Cardiac muscle cell (in vitro differentiated cells and primary cell): ENCODE data around the gene BPIFB6. TPM values are rescaled to one million over a fixed set of nuclear protein-coding genes. Genes with fewer than 3 reads are reported as not detected.
A peak's percentile ranks its signal among the peaks of the same experiment; 100 is the strongest.

Source experiments
- DNase-seq, 2 donors: peaks; one replicate each; pipeline versions ENCODE4 v3.0.0 to v3.0.0-alpha.2; 2010 to 2017; ENCODE audit warnings: low read depth in 1 of 2, low spot score in 1 of 2
- H3K27ac ChIP-seq: fragments of 200-600 bp; sonication (generic); 2 replicates; pipeline ENCODE4 v1.5.1; 2016
- H3K27me3 ChIP-seq: fragments of 200-600 bp; sonication (generic); 2 replicates; pipeline ENCODE4 v1.6.0; 2016; ENCODE audit warnings: control low read depth
- H3K36me3 ChIP-seq: fragments of 200-600 bp; sonication (generic); 2 replicates; pipeline ENCODE4 v1.5.1; 2016; ENCODE audit warnings: control low read depth
- H3K4me1 ChIP-seq: fragments of 200-600 bp; sonication (generic); 2 replicates; pipeline ENCODE4 v1.8.1; 2017; ENCODE audit warnings: low read depth, mild to moderate bottlenecking, mixed run types
- H3K4me3 ChIP-seq: fragments of 200-600 bp; sonication (generic); 2 replicates; pipeline ENCODE4 v1.5.1; 2016; ENCODE audit warnings: mild to moderate bottlenecking
- H3K9me3 ChIP-seq: fragments of 200-600 bp; sonication (generic); 2 replicates; pipeline ENCODE4 v1.5.1; 2017; ENCODE audit warnings: low read depth, mild to moderate bottlenecking, control low read depth
- polyA plus RNA-seq: library from polyadenylated mRNA; unstranded; fragments of >200 nt; fragmentation: Nextera tagmentation; extraction: Ambion mirVana; gene quantifications from 2 replicates; pipeline ENCODE4 v1.2.1, GENCODE V29; 2016
- total RNA-seq: library from RNA; depleted of rRNA; stranded (reverse); fragments of >200 nt; gene quantifications from 2 replicates; pipeline ENCODE4 v1.2.3, GENCODE V29; 2016
- TF ChIP-seq, protein P1 (sequence below): IDR thresholded peaks from 2 replicates; pipeline ENCODE4 v1.5.1; 2012; ENCODE audit warnings: low read depth, mild to moderate bottlenecking, low read length

Gene BPIFB6
- total and polyA plus RNA-seq, 2 experiments from 2014 or later = not detected

DNA sequence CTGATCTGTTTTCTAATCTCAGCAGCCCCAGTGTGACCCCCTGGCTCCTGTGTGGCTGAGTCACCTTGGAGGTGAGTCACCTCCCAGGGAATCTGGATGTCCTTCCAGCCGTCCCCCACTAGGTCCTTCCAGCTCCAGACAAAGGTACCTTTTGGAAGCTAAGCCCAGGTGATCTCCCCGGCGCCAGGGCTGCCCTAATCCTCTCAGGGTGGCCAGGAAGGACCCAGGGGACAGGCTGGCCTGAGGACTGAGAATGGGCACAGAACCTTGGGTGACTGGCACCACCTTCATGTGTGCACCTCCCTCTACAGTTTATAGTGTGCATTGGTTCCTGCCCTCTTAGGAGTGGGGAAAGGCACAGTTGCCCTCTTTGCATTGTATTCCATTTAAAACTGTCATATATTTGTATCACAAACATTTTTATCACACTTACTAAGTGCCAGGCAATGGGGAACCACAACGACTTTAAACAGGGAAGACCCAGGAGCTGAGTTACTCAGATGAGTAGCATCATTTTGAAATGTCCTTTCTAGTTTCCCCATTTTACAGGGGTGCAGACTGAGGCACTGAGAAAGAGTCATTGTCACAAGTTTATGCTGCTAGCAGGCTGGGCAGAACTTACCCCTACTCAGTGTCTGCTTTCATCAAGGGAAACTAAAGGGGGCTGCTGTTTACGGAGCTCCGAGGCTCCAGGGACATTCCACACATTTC, 45.4 kb downstream of the BPIFB6 start:
- Histone ChIP-seq H3K36me3 (no peaks in the 10 kb centered on the region), H3K4me1 (no peaks in the 10 kb centered on the region), H3K27me3 (peaks cover 3% of the 10 kb centered on the region), H3K4me3 (no peak overlapping the region), H3K9me3 (no peaks in the 10 kb centered on the region), H3K27ac (no peak overlapping the region)
- TF ChIP-seq, protein P1, sequence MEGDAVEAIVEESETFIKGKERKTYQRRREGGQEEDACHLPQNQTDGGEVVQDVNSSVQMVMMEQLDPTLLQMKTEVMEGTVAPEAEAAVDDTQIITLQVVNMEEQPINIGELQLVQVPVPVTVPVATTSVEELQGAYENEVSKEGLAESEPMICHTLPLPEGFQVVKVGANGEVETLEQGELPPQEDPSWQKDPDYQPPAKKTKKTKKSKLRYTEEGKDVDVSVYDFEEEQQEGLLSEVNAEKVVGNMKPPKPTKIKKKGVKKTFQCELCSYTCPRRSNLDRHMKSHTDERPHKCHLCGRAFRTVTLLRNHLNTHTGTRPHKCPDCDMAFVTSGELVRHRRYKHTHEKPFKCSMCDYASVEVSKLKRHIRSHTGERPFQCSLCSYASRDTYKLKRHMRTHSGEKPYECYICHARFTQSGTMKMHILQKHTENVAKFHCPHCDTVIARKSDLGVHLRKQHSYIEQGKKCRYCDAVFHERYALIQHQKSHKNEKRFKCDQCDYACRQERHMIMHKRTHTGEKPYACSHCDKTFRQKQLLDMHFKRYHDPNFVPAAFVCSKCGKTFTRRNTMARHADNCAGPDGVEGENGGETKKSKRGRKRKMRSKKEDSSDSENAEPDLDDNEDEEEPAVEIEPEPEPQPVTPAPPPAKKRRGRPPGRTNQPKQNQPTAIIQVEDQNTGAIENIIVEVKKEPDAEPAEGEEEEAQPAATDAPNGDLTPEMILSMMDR = peak; percentile 49
- DNase-seq = no peak

DNA sequence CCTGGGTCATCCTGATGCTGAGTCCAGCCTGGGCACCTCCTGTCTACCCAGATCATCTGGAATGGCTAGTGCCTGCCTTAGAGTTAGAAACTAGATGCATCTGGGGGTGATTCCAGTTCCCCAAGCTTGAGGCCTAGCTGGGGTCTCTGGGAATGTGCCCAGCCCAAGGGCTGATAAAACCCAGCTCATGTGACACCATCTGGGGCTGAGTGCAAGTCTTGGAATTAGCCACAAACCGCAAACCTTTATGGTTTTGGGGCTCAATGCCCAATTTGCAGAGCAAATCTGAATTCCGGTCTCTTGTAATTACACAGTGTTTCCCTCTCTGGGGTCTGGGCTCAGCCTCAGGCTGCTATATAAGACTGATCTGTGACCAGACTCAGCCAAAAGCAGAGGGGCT, 47.8 kb downstream of the BPIFB6 start, which contains the start of gene BPIFB4:
Gene BPIFB4 (plus strand): TSS at position 385 of the 400 bp plus-strand sequence. CDS start 1,884 bp downstream, outside the sequence.
- Histone ChIP-seq H3K4me3 (no peak within 1 kb of the TSS), H3K4me1 (no peaks in the 10 kb centered on the region), H3K27ac (no peak within 1 kb of the TSS), H3K27me3 (peaks cover 3% of the 10 kb centered on the region), H3K9me3 (no peaks in the 10 kb centered on the region), H3K36me3 (no peaks in the 10 kb centered on the region)
- TF ChIP-seq, protein P1 = no peak
- DNase-seq = peak in 1 of 2 donors; percentile 92

DNA sequence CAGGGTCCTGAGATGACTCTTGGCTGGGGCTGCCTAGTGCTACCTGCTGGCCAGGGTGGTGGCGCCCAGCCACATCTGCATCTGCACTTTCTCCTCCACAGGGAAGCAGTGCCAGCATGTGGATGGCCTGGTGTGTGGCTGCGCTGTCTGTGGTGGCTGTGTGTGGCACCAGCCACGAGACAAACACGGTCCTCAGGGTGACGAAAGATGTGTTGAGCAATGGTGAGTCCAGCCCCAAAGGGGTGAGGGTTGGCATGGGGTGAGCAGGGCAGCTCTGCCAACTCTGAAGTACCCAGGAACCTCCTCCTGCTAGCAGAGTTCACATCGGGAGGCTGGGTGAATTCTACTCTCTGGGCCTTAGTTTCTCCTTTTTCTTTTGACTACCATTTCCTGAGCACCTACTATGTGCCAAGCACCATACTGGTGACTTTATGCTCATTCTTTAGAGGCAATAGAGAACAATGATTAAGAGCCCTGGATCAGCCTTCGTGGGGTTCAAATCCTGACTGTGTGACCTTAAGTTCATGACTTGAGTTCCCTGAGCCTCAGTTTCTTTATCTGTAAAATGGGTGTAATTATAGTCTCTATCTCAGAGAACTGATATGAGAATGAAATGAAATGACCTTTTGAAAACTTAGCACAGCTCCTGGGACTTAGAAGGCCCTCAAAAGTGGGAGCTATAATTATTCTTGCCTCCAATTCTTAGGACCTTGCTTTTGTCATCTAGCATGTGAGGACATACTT, 50.1 kb downstream of the BPIFB6 start:
- no peak for DNase-seq
- Histone ChIP-seq H3K36me3 (no peaks in the 10 kb centered on the region), H3K4me1 (no peaks in the 10 kb centered on the region), H3K27ac (no peak overlapping the region), H3K4me3 (no peak overlapping the region), H3K27me3 (no peaks in the 10 kb centered on the region), H3K9me3 (no peaks in the 10 kb centered on the region)
- TF ChIP-seq, protein P1 = no peak

DNA sequence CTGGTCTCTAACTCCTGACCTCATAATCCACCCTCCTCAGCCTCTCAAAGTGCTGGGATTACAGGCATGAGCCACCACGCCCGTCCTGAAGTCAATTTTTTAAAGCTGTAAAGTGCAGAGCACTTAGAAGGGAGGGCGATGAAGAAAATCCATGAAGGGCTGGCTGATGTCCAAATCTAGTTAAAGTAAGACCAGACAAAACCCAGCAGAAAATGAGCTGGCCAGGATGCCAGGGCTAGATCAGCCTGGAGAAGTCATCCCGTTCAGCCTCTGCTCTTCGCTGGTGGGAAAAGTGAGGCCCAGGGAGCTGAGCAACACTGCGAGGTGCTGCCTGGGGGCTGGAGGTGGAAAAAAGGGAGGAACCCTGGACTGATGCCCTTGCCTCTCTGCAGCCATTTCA, 51.1 kb downstream of the BPIFB6 start:
- TF ChIP-seq, protein P1 = no peak
- H3K36me3 ChIP-seq = no peaks in the 10 kb centered on the region
- no peak for DNase-seq

DNA sequence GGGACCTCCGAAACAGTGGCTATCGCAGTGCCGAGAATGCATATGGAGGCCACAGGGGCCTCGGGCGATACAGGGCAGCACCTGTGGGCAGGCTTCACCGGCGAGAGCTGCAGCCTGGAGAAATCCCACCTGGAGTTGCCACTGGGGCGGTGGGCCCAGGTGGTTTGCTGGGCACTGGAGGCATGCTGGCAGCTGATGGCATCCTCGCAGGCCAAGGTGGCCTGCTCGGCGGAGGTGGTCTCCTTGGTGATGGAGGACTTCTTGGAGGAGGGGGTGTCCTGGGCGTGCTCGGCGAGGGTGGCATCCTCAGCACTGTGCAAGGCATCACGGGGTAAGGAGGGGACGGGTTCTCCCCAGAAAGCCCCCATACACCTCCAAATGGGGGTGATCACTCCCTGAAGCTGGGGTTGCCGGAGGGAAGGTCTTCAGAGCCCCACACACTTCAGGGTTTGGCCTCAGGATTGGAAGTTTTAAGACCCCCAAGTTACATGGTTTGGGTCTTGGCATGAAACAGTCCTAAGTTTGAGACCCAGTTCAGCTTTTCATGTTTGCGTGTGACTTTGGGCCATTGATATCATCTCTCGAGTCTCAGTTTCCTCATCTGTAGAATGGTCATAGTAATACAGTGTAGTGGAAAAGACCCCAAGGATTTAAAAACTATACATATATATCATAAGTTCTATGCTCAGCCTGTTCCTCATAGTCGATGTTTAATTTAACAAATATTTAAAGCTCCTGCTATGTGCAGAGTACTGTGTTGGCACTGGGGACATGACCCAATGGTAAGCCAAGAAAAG, 52.3 kb downstream of the BPIFB6 start:
- Histone ChIP-seq H3K27me3 (no peaks in the 10 kb centered on the region), H3K9me3 (no peaks in the 10 kb centered on the region), H3K4me3 (no peak overlapping the region), H3K27ac (no peak overlapping the region), H3K36me3 (no peaks in the 10 kb centered on the region), H3K4me1 (no peaks in the 10 kb centered on the region)
- no peak for DNase-seq
- TF ChIP-seq, protein P1 = no peak

More for the DNA sequence above, 51.1 kb downstream of the BPIFB6 start:
- H3K27me3 ChIP-seq = no peaks in the 10 kb centered on the region
- H3K4me1 ChIP-seq = no peaks in the 10 kb centered on the region
- no peaks in the 10 kb centered on the region for H3K9me3 ChIP-seq
- H3K4me3 ChIP-seq = no peak overlapping the region
- H3K27ac ChIP-seq = no peak overlapping the region
